ENCODE data around the gene MFF. TPM values are rescaled to one million over a fixed set of nuclear protein-coding genes. Genes with fewer than 3 reads are reported as not detected.

MFF gene
- total and polyA plus RNA-seq, 2 of the 8 experiments (the other 6 are each of a cell fraction or from before 2014, with no cell fraction given), result 36.2 to 86.8 TPM

- CTCF ChIA-PET (ENCODE audit: partially characterized antibody), result interaction anchor here (0.6 to 1.0 kb wide), 2 partner anchors 244 to 340 kb away, joined by 3 to 4 read pairs; no protein-coding TSS in a partner anchor
- 92% methylated on average over 10 of the region's 10 CpGs; no CpG with 5 or more reads in 1 of the 2 experiments for WGBS, 2 experiments (ENCODE audit: extremely low coverage in 1 of 2, insufficient coverage in 1 of 2, insufficient read length in 1 of 2, insufficient replicate concordance in 2 of 2, low coverage in 1 of 2, low lambda C conversion rate in 2 of 2, missing lambda C conversion rate in 1 of 2)
- POLR2A ChIA-PET (ENCODE audit: partially characterized antibody), result no interaction called here
Measured at GRCh38 chr2:227373389-227373788, 48.3 kb downstream of the MFF start.

More at GRCh38 chr2:227373389-227373788, 48.3 kb downstream of the MFF start:
- Histone ChIP-seq H3K79me1 (ENCODE audit: low read depth, low read length) (no peaks in the 10 kb centered on the region), H3K14ac (ENCODE audit: insufficient read length) (no peak overlapping the region), H4K5ac (ENCODE audit: insufficient read length, low read depth, low read length) (no peak overlapping the region), H3K27me3 (replicated peaks in 1 of 4; ENCODE audit: control insufficient read depth in 3 of 4, extremely low read depth in 1 of 4, insufficient read depth in 3 of 4, low read length in 3 of 4) (peaks cover 0 to 2% (median 0%) of the 10 kb centered on the region in 4 experiments; a peak in 1 of 7 replicates), H2AFZ (ENCODE audit: low read length) (no peak overlapping the region), H3K4ac (replicated peaks; ENCODE audit: insufficient read length, low read depth, low read length) (no peak overlapping the region), H3K56ac (replicated peaks; ENCODE audit: insufficient read length, low read depth, low read length) (no peak overlapping the region), H2BK12ac (ENCODE audit: low read depth, low read length) (no peak overlapping the region), H3K9me3 (ENCODE audit: insufficient read depth in 2 of 2, low read depth in 1 of 2, low read length in 1 of 2) (no peaks in the 10 kb centered on the region), H4K91ac (replicated peaks; ENCODE audit: insufficient read length, low read length) (no peak overlapping the region), H3K4me3 (ENCODE audit: extremely low read depth in 1 of 4, insufficient read depth in 2 of 4, low read depth in 3 of 4, low read length in 4 of 4) (no peak overlapping the region), H3K4me2 (ENCODE audit: insufficient read depth in 1 of 2, low read depth in 2 of 2, low read length in 2 of 2) (no peak overlapping the region), H2AK5ac (ENCODE audit: low read depth, low read length) (no peak overlapping the region), H3K18ac (ENCODE audit: extremely low read depth, low read length) (no peak overlapping the region), H3K23me2 (ENCODE audit: low read depth, low read length) (peaks cover 2% of the 10 kb centered on the region; the same call in 1 of the 2 replicates), H3K4me1 (replicated peaks in 1 of 4; ENCODE audit: control insufficient read depth in 3 of 4, insufficient read depth in 4 of 4, low read length in 3 of 4) (peaks cover 0 to 6% (median 0%) of the 10 kb centered on the region in 4 experiments; a peak in 1 of 7 replicates), H3K9ac (replicated peaks in 1 of 4; ENCODE audit: extremely low read depth in 1 of 4, low read depth in 3 of 4, low read length in 3 of 4) (no peak overlapping the region), H3K23ac (ENCODE audit: insufficient read length) (no peak overlapping the region), H2BK15ac (ENCODE audit: low read length) (no peak overlapping the region), H4K8ac (ENCODE audit: extremely low read depth, insufficient read depth, low read length) (no peak overlapping the region), H3K27ac (ENCODE audit: low read depth, low read length) (no peak overlapping the region), H2BK5ac (ENCODE audit: low read depth, low read length) (no peak overlapping the region), H3K36me3 (ENCODE audit: control insufficient read depth in 2 of 4, insufficient read depth in 4 of 4, low read length in 3 of 4) (no peaks in the 10 kb centered on the region), H2BK120ac (replicated peaks; ENCODE audit: low read depth, low read length) (no peak overlapping the region), H2BK20ac (ENCODE audit: low read length) (no peak overlapping the region), H3K79me2 (ENCODE audit: control insufficient read depth in 1 of 2, insufficient read depth in 2 of 2, low read length in 2 of 2) (no peaks in the 10 kb centered on the region), H4K20me1 (replicated peaks in 1 of 2; ENCODE audit: control insufficient read depth in 1 of 2, insufficient read depth in 2 of 2, low read length in 2 of 2) (no peaks in the 10 kb centered on the region)
- no peak for TF ChIP-seq TCF12 (IDR thresholded peaks at IDR 0.05; ENCODE audit: low read depth, low read length)
- FAIRE-seq (no peak), DNase-seq (ENCODE audit: low read depth in 1 of 2, low spot score in 2 of 2) (no peak)

Data from H1 (cell line).